PC-9 (cell line): ENCODE data around the gene LRCH4. TPM values are rescaled to one million over a fixed set of nuclear protein-coding genes. Genes with fewer than 3 reads are reported as not detected.

Experiments used
- BruUV-seq: library from RNA; stranded (reverse); fragments of 400-500 nt; replicated peaks from 2 replicates; lab custom pipeline; 2021; lab: Mats Ljungman, UMichigan
- CTCF ChIA-PET: fragments of 300-600 bp; sonication (Branson Sonifier 250); formaldehyde crosslinking; loops from one replicate; lab custom pipeline; 2022; ENCODE audit warnings: antibody characterized with exemption; lab: Charles Lee
- POLR2A ChIA-PET: fragments of 300-600 bp; sonication (Branson Sonifier 250); formaldehyde crosslinking; loops from one replicate; lab custom pipeline; 2022; ENCODE audit warnings: antibody characterized with exemption; ENCODE audit not compliant: unreplicated experiment; lab: Charles Lee
- DNase-seq, 2 experiments: peaks; one replicate each; pipeline versions ENCODE4 v3.0.0 to v3.0.0-alpha.2; 2015 to 2022; ENCODE audit warnings: mixed read lengths in 1 of 2
- H2AFZ ChIP-seq: fragments of 200-600 bp; sonication (generic); 2 replicates; pipeline ENCODE4 v1.8.1; 2017; ENCODE audit warnings: antibody characterized with exemption
- H3F3A ChIP-seq: fragments of 200-600 bp; sonication (generic); 2 replicates; pipeline ENCODE4 v1.8.1; 2017; ENCODE audit warnings: antibody characterized with exemption, mild to moderate bottlenecking, low read depth; ENCODE audit not compliant: insufficient read depth
- H3K27ac ChIP-seq: fragments of 200-600 bp; sonication (generic); 2 replicates; pipeline ENCODE4 v1.6.1; 2016; ENCODE audit warnings: mixed run types
- H3K27me3 ChIP-seq: fragments of 200-600 bp; sonication (generic); 2 replicates; pipeline ENCODE4 v1.6.1; 2016; ENCODE audit warnings: low read depth, mixed run types; ENCODE audit not compliant: insufficient read depth
- H3K36me3 ChIP-seq: fragments of 200-600 bp; sonication (generic); 2 replicates; pipeline ENCODE4 v1.6.1; 2016; ENCODE audit warnings: low read depth, mixed run types
- H3K4me1 ChIP-seq: fragments of 200-600 bp; sonication (generic); replicated peaks from 2 replicates; pipeline ENCODE4 v1.6.1; 2016; ENCODE audit warnings: mixed run types; ENCODE audit not compliant: insufficient read depth
- H3K4me2 ChIP-seq: fragments of 200-600 bp; sonication (generic); 2 replicates; pipeline ENCODE4 v1.6.1; 2017; ENCODE audit warnings: mixed run types
- H3K4me3 ChIP-seq: fragments of 200-600 bp; sonication (generic); 2 replicates; pipeline ENCODE4 v1.6.1; 2016; ENCODE audit warnings: mixed run types
- H3K79me2 ChIP-seq: fragments of 200-600 bp; sonication (generic); 2 replicates; pipeline ENCODE4 v1.6.1; 2017; ENCODE audit warnings: low read depth, mixed run types
- H3K9me2 ChIP-seq: fragments of 200-600 bp; sonication (generic); 2 replicates; pipeline ENCODE4 v1.8.1; 2017; ENCODE audit warnings: mild to moderate bottlenecking; ENCODE audit not compliant: insufficient read depth
- H3K9me3 ChIP-seq: fragments of 200-600 bp; sonication (generic); 2 replicates; pipeline ENCODE4 v1.8.1; 2016; ENCODE audit warnings: low read depth; ENCODE audit not compliant: insufficient read depth
- H4K20me1 ChIP-seq: fragments of 200-600 bp; sonication (generic); 2 replicates; pipeline ENCODE4 v1.8.1; 2017; ENCODE audit not compliant: insufficient read depth
- CTCF ChIP-seq: fragments of 200-600 bp; sonication (generic); conservative IDR thresholded peaks from 2 replicates; pipeline ENCODE4 v1.6.1; 2017; ENCODE audit warnings: mixed run types, antibody characterized with exemption, mild to moderate bottlenecking, moderate library complexity
- EZH2 ChIP-seq: fragments of 200-600 bp; sonication (generic); IDR thresholded peaks from 2 replicates; pipeline ENCODE4 v1.8.0; 2017; ENCODE audit warnings: antibody characterized with exemption, low read depth
- intact Hi-C: fragments of 100-400 bp; cut with micrococcal nuclease; formaldehyde crosslinking; loops from one replicate; pipeline ENCODE4 v1.10.0; 2022; ENCODE audit not compliant: unreplicated experiment
- total RNA-seq: library from RNA; stranded (reverse); gene quantifications from 2 replicates; pipeline ENCODE4 v1.2.3, GENCODE V29; 2021

The LRCH4 gene
- total RNA-seq, 1 experiment from 2014 or later: 89.6 TPM

- H4K20me1 ChIP-seq: no peaks in the 10 kb centered on the region
- peaks cover 15% of the 10 kb centered on the region; the same call in 1 of the 2 replicates for H3F3A ChIP-seq
- no peak for DNase-seq
- intact Hi-C loops: no loop called here
- no peaks in the 10 kb centered on the region for H3K9me3 ChIP-seq
- no peaks in the 10 kb centered on the region for H3K27me3 ChIP-seq
- no peaks in the 10 kb centered on the region for H3K79me2 ChIP-seq
- H3K4me1 ChIP-seq: peaks cover 24% of the 10 kb centered on the region
- no peaks in the 10 kb centered on the region for H3K36me3 ChIP-seq
- no peak overlapping the region for H3K4me2 ChIP-seq
- no peaks in the 10 kb centered on the region for H3K9me2 ChIP-seq
- BruUV-seq: no TSS peak
- CTCF ChIA-PET: no interaction called here
- POLR2A ChIA-PET: no interaction called here
- H2AFZ ChIP-seq: no peak overlapping the region
- no peak overlapping the region for H3K4me3 ChIP-seq
- no peak overlapping the region for H3K27ac ChIP-seq
- TF ChIP-seq CTCF (no peak; the same call in 1 of the 2 replicates), EZH2 (no peak)
Measured at GRCh38 chr7:100600730-100601038, 14.8 kb upstream of the LRCH4 start.

GRCh38 chr7:100599911-100600729 is 14.2 kb upstream of the LRCH4 start:
- Histone ChIP-seq H3K27me3 (no peaks in the 10 kb centered on the region), H4K20me1 (no peaks in the 10 kb centered on the region), H3K79me2 (no peaks in the 10 kb centered on the region), H3K4me2 (no peak overlapping the region), H3K36me3 (no peaks in the 10 kb centered on the region), H3K27ac (no peak overlapping the region), H3F3A (peaks cover 15% of the 10 kb centered on the region; the same call in 1 of the 2 replicates), H3K4me3 (no peak overlapping the region), H3K9me2 (no peaks in the 10 kb centered on the region), H3K4me1 (peaks cover 24% of the 10 kb centered on the region), H2AFZ (no peak overlapping the region), H3K9me3 (no peaks in the 10 kb centered on the region)
- no peak for TF ChIP-seq EZH2
- no peak; the same call in 1 of the 2 replicates for TF ChIP-seq CTCF
- no peak for DNase-seq
- ChIA-PET POLR2A (interaction anchor here (0.6 kb wide), 1 partner anchor 94 kb away, joined by 6 read pairs; no protein-coding TSS in a partner anchor), CTCF (no interaction called here)
- BruUV-seq: no TSS peak
- intact Hi-C loops: no loop called here

GRCh38 chr7:100598425-100598824 is 12.5 kb upstream of the LRCH4 start:
- H3K36me3 ChIP-seq: no peaks in the 10 kb centered on the region
- no peak overlapping the region for H3K4me3 ChIP-seq
- H3K9me2 ChIP-seq: no peaks in the 10 kb centered on the region
- no peaks in the 10 kb centered on the region for H4K20me1 ChIP-seq
- no peaks in the 10 kb centered on the region for H3K27me3 ChIP-seq
- TF ChIP-seq CTCF (no peak), EZH2 (no peak)
- ChIA-PET CTCF (no interaction called here), POLR2A (interaction anchor here (0.7 to 0.8 kb wide), 2 partner anchors 11 to 170 kb away, joined by 3 to 4 read pairs; partner anchors contain the start of gene ZCWPW1)
- H3K79me2 ChIP-seq: no peaks in the 10 kb centered on the region
- intact Hi-C loops: no loop called here
- peaks cover 10% of the 10 kb centered on the region; the same call in 1 of the 2 replicates for H3F3A ChIP-seq
- no peak overlapping the region for H3K27ac ChIP-seq
- no peak overlapping the region for H3K4me2 ChIP-seq
- BruUV-seq: no TSS peak
- peaks cover 18% of the 10 kb centered on the region for H3K4me1 ChIP-seq
- no peak for DNase-seq
- no peaks in the 10 kb centered on the region for H3K9me3 ChIP-seq
- no peak overlapping the region for H2AFZ ChIP-seq
